Activated T-cell treated with anti-CD3 and anti-CD28 coated beads, Interleukin-2, amount 50 U/mL, for 1 hour (primary cell): ENCODE results near the gene TMPRSS12.
"Not testable (repeated sequence)": the region's sequence is repeated elsewhere in the genome, so short reads cannot be mapped to it uniquely, and the experiment has no call there.

Experiments used
- DNase-seq: peaks from one replicate; pipeline ENCODE4 v3.0.0-alpha.2; 2020

The TMPRSS12 gene

GRCh38 chr12:50927766-50928224 is 85.1 kb downstream of the TMPRSS12 start:
- no peak for DNase-seq

GRCh38 chr12:50928392-50928791 is 85.7 kb downstream of the TMPRSS12 start:
- DNase-seq, result no peak

GRCh38 chr12:50929831-50930230 is 87.1 kb downstream of the TMPRSS12 start:
- DNase-seq, result no peak

GRCh38 chr12:50930477-50930876 is 87.8 kb downstream of the TMPRSS12 start:
- not testable (repeated sequence) for DNase-seq

- DNase-seq, result no peak
Measured at GRCh38 chr12:50932787-50933280, 90.1 kb downstream of the TMPRSS12 start.

- DNase-seq, result no peak
Measured at GRCh38 chr12:50933459-50934124, 90.9 kb downstream of the TMPRSS12 start.

- no peak for DNase-seq
Measured at GRCh38 chr12:50934371-50934851, 91.7 kb downstream of the TMPRSS12 start.

GRCh38 chr12:50934981-50935807 is 92.5 kb downstream of the TMPRSS12 start:
- DNase-seq, result no peak

- DNase-seq, result no peak
Measured at GRCh38 chr12:50936821-50937530, 94.2 kb downstream of the TMPRSS12 start.
